ENCODE measurements around the gene TSSK6.
A peak's percentile ranks its signal among the peaks of the same experiment; 100 is the strongest.

Gene TSSK6

DNA sequence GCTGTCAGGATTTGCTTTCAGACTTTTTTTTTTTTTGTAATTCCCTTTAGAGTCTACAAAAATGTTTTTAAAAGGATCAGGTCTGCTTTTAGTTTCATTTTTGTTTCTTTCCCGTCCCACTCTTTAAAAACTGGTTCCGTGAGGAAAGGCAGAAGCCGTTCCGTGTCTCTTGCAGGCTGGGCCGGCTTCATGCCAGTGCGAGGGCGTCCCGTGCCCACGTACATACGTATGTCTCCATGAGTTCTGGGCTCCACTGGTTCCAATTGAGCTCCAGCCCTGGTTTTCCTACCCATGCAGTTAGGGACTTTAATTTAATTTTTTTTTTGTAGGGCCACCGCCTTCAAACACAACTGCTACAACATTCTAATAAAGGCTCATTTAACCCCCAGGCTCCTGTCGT is 8.8 kb downstream of the TSSK6 start:
- Mint-ChIP-seq H3K4me1 (no peaks in the 10 kb centered on the region), H3K27ac (peak overlapping the region; percentile 10), H3K36me3 (peaks cover 71% of the 10 kb centered on the region), H3K4me3 (no peak overlapping the region), H3K9me3 (no peaks in the 10 kb centered on the region)
- DNase-seq (ENCODE audit: low spot score in 2 of 2): no peak
- ATAC-seq: no peak

DNA sequence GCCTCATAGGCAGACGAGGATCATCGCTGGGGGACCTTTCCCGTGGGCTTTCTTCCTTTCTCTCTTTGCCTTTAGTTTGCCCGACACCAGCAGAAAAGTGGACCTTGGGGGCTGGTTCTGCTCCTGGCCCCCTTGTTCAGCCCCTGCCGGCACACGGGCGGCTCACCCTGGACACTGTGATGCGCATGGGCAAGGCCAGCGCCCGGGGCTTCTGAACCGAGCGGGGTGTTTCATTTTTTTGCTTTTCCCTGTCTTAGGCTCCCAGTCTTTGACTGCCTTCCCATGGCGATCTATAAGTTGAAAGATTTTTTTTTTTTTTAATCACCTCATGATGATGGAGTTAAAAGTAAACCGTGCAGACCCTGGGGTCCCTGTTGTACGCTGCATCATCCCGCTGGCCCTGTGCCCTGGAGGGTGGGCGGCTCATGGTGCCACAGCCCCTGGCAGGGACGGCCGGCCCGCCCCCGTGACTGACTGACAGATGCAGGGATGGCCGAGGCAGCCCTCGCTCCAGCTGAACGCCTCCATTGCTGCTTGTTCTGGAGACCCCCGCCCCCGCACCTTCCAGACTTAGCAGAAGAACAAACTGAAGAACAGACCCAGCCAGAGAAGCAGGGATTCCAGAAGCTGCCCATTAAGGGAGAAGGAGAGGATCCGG is 9.6 kb downstream of the TSSK6 start:
- Mint-ChIP-seq H3K9me3 (no peaks in the 10 kb centered on the region), H3K4me1 (no peaks in the 10 kb centered on the region), H3K27ac (no peak overlapping the region), H3K4me3 (no peak overlapping the region), H3K36me3 (peaks cover 79% of the 10 kb centered on the region)
- ATAC-seq: no peak
- DNase-seq (ENCODE audit: low spot score in 2 of 2): no peak

DNA sequence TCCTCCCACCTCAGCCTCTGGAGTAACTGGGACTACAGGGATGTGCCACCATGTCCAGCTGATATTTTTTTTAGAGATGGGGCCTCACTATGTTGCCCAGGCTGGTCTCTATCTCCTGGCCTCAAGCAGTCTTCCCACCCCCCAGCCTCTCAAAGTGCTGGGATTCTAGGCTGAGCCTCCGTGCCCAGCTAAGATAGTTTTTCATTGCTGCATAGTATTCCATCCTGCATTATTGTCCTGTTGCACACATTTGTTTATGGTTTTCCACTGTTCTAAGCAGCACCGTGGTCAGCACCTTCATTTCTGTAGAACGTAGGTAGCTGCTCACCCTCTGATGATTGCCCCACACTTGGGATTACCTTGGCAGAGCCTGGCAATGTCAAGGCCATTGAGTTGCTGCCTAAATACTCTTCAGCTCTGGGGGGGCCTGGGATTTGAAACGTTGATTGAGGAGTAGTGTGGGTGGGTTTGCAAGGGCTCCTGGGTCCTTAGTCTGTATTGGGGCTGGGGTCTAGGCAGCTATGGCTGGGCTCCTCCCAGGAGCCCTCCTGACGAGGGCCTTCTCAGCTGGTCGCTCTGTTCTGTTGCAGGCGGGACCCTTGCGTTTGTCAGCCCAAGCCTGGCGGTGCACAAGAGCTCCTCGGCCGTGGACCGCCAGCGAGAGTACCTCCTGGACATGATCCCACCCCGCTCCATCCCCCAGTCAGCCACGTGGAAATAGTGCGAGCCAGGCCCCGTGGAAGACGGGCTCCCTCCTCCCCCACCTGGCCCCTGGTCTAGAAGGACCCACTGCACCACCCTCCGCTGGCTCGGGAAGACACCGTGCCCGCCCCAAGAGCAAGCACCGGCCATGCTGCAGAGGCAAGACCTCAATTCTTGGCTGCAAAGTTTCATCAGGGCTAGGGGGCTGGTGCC is 10.3 kb downstream of the TSSK6 start:
- ATAC-seq: no peak
- no peaks in the 10 kb centered on the region for H3K4me1 Mint-ChIP-seq
- no peak for DNase-seq (ENCODE audit: low spot score in 2 of 2)
- no peaks in the 10 kb centered on the region for H3K9me3 Mint-ChIP-seq
- peaks cover 87% of the 10 kb centered on the region for H3K36me3 Mint-ChIP-seq
- H3K27ac Mint-ChIP-seq: no peak overlapping the region
- H3K4me3 Mint-ChIP-seq: no peak overlapping the region

DNA sequence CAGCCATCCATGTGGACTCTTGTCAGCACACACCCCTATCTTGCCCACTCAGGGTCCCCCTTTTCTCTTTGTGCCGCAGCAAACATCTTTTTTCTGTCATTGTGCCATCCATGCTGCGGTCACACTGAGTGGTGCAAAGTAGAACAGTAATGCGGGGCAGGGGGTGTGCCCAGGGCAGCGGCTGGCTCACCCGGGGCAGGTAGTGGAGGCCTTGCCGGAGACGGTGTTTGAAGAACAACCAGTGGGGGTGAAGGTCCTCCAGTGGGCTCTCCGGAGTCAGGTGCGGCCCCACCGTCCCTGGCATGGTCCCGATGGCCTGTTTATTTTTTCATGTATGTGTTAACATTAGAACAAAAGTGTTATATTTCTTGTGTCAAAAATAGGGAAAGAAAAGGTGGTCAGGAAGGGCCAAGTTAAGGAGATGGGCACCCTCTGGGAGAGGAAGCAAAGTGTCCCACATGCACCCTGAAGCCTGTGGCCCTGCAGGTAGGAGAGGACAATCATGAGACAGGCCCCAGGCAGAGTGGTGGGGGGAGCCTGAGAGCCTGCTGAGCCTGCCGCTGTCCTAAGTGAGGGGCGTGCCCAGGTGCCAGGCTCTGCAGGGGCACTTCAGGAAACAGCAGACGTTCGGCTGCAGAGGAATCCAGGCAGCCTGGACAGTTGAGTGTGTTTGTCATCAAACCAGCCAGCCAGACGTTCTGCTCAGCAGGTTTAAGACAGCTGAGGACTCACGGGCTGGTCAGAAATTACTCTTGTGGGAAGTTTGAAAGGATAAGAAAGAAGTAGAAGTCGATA is 12.3 kb downstream of the TSSK6 start:
- ATAC-seq: no peak
- DNase-seq (ENCODE audit: low spot score in 2 of 2): no peak
- H3K4me3 Mint-ChIP-seq: no peak overlapping the region
- no peaks in the 10 kb centered on the region for H3K4me1 Mint-ChIP-seq
- H3K9me3 Mint-ChIP-seq: no peaks in the 10 kb centered on the region
- peaks cover 97% of the 10 kb centered on the region for H3K36me3 Mint-ChIP-seq
- no peak overlapping the region for H3K27ac Mint-ChIP-seq

DNA sequence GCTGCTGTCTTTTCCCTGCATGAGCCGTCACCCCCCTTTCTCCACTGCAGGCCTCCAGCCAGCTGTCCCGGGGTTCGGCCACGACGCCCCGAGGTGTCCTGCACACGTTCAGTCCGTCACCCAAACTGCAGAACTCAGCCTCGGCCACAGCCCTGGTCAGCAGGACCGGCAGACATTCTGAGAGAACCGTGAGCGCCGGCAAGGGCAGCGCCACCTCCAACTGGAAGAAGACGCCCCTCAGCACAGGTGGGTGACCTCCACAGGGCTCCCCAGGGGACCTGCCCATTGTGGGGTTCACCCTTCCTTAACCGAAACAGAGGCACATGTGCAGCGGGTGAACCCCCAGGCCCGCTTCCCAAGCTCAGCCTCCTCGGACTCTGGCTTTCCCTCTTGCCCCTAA is 13.1 kb downstream of the TSSK6 start:
- DNase-seq (ENCODE audit: low spot score in 2 of 2) (no peak), ATAC-seq (no peak)
- H3K4me3 Mint-ChIP-seq: no peak overlapping the region
- peaks cover 94% of the 10 kb centered on the region for H3K36me3 Mint-ChIP-seq
- H3K9me3 Mint-ChIP-seq: no peaks in the 10 kb centered on the region
- no peaks in the 10 kb centered on the region for H3K4me1 Mint-ChIP-seq
- no peak overlapping the region for H3K27ac Mint-ChIP-seq

DNA sequence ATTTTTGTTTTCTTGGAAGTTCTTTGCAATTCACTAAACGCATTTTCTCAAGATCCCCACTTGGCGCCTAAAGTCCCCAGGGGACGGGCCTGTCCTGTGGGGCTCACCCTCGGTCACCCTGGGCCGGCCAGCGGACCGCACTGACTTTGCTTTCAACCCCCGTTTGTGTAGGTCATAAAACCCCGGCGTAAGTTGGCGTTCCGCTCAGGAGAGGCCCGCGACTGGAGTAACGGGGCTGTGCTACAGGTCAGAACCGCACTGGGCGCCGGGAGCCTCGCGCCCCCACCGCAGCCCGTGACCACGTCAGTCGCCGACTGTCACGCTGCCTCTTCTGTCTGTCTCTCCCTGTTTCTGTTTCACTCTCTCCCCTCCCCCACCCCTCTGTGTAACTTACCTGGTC is 13.6 kb downstream of the TSSK6 start:
- no peak overlapping the region for H3K4me3 Mint-ChIP-seq
- no peak for DNase-seq (ENCODE audit: low spot score in 2 of 2)
- H3K4me1 Mint-ChIP-seq: no peaks in the 10 kb centered on the region
- H3K9me3 Mint-ChIP-seq: no peaks in the 10 kb centered on the region
- ATAC-seq: no peak
- H3K36me3 Mint-ChIP-seq: peaks cover 94% of the 10 kb centered on the region
- H3K27ac Mint-ChIP-seq: peak overlapping the region; percentile 77

DNA sequence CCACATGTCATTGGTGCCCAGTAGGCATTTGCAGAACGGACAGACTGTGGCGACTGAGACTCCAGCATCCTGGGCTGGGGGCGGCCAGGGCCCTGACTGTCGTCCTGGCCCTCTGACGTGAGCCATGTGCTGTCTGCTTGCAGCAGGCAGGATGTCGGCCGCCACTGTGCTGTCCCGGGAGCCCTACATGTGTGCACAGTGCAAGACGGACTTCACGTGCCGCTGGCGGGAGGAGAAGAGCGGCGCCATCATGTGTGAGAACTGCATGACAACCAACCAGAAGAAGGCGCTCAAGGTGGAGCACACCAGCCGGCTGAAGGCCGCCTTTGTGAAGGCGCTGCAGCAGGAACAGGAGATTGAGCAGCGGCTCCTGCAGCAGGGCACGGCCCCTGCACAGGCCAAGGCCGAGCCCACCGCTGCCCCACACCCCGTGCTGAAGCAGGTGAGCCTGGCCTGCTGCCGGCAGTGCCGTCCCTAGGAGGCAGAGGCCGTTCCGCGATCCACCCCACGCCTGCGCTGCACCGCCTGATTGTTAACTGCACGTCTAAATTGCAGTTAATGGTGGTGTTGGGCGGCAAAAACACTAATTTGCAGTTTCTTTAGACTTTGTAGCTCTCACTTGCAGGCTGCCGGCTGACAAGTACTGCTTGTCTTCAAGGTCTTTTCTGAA is 14.2 kb downstream of the TSSK6 start:
- DNase-seq (ENCODE audit: low spot score in 2 of 2) (no peak), ATAC-seq (no peak)
- H3K4me1 Mint-ChIP-seq: no peaks in the 10 kb centered on the region
- H3K4me3 Mint-ChIP-seq: no peak overlapping the region
- H3K36me3 Mint-ChIP-seq: peaks cover 94% of the 10 kb centered on the region
- H3K27ac Mint-ChIP-seq: peak overlapping the region; percentile 77
- H3K9me3 Mint-ChIP-seq: no peaks in the 10 kb centered on the region

DNA sequence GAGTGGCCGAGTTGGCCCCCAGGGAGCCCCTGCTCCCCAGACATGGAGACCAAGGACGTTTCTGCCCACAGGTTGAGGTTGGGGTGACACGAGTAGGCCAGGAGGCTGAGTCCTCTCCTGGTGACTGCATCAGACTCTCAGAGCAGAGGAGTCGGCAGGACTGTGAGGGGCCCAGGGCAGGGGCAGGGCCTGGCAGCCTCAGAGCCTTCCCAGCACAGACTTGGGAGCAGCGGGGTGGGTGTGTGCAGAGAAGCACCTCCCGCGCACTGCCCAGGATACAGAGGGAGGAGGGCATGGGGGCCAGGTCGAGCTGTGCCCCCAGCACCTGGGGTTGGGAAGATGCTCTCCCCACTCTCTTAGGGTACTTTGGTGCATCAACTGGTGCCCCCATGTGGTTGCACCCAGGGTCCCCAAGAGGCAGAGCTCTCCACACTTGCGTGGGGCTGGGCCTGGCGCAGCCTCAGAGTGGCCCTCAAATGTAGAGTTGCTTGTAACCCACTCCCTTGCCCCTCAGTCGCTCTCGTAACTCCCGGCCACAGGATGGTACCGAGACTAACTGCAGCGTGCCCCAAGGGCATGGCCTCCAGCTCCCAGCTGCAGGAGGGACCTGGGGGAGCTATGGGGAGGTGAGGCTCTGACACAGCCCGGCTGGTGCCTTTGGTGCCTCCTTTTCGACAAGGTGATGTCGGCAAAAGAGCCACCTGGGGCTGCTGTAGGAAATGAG is 15.9 kb downstream of the TSSK6 start:
- no peak for ATAC-seq

DNA sequence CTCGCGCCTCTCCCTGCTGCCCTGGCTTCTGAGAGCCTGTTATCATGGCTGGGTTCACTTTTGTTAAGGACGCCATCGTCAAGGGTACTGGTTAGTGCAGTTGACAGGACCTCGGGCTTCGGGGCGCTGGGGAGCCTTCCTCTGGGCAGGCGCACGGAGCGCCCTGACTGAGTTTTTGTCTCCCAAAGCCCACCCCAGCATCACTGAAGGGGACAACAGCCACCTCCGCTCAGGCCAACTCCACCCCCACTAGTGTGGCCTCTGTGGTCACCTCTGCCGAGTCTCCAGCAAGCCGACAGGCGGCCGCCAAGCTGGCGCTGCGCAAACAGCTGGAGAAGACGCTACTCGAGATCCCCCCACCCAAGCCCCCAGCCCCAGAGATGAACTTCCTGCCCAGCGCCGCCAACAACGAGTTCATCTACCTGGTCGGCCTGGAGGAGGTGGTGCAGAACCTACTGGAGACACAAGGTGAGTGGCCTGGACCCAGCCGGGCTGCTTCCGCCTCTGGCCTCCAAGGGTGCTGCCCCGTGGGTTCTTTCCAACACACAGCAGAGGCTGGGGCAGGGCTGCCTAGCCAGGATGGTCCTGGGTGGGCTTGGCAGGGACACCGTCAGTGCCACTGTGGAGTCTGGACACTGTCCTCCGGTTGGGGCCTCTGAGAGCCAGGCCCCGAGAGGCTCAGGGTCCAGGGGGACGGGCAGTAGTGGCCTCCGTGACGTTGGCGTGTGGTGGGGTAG is 16.9 kb downstream of the TSSK6 start:
- peak overlapping the region; percentile 52 for H3K27ac Mint-ChIP-seq
- H3K4me3 Mint-ChIP-seq: no peak overlapping the region
- ATAC-seq: no peak
- H3K36me3 Mint-ChIP-seq: peaks cover 97% of the 10 kb centered on the region
- peaks cover 5% of the 10 kb centered on the region for H3K4me1 Mint-ChIP-seq
- DNase-seq (ENCODE audit: low spot score in 2 of 2): no peak
- H3K9me3 Mint-ChIP-seq: no peaks in the 10 kb centered on the region

More for the DNA sequence above, 15.9 kb downstream of the TSSK6 start:
- H3K4me3 Mint-ChIP-seq: no peak overlapping the region
- DNase-seq (ENCODE audit: low spot score in 2 of 2): no peak
- H3K9me3 Mint-ChIP-seq: no peaks in the 10 kb centered on the region
- peak overlapping the region; percentile 52 for H3K27ac Mint-ChIP-seq
- H3K4me1 Mint-ChIP-seq: peaks cover 5% of the 10 kb centered on the region
- peaks cover 97% of the 10 kb centered on the region for H3K36me3 Mint-ChIP-seq

DNA sequence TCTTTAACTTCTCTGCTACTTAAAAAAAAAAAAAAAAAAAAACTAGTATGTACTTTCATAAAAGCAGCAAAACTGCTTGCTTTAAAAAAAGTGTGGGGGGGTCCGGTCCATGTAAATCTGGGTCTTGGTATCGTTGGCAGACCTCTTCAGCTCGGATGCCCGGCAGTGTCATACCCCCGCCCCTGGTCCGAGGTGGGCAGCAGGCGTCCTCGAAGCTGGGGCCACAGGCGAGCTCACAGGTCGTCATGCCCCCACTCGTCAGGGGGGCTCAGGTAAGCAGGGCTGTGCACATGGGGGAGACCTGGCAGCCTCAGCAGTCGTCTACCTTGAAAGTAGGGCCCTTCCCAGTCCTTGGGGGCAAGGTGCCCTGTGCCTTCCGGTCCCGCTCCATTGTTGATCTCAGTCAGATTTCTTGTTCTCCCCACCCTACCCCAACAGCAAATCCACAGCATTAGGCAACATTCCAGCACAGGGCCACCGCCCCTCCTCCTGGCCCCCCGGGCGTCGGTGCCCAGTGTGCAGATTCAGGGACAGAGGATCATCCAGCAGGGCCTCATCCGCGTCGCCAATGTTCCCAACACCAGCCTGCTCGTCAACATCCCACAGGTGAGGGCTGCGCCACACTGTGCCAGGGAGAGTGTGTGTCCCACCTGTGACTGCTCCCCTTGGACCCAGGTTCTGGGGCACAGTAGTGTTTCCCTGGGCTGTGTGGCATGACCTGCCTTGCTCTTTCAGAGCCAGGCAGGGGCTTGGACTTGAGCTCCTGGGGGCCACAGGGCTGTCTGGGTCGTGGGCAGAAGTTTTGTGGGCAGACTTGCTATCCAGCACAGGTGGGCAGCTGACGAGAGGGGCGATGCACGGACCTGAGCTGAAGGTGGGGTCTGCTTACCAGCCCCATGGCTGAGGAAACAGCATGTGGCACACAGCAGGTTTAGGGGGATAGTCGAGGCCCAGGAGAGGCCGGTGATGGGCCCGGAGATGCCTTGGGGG is 19.4 kb downstream of the TSSK6 start:
- DNase-seq (ENCODE audit: low spot score in 2 of 2) (no peak), ATAC-seq (no peak)
- peaks cover 5% of the 10 kb centered on the region for H3K4me1 Mint-ChIP-seq
- peak overlapping the region; percentile 76 for H3K27ac Mint-ChIP-seq
- H3K9me3 Mint-ChIP-seq: no peaks in the 10 kb centered on the region
- no peak overlapping the region for H3K4me3 Mint-ChIP-seq
- H3K36me3 Mint-ChIP-seq: peaks cover 95% of the 10 kb centered on the region

DNA sequence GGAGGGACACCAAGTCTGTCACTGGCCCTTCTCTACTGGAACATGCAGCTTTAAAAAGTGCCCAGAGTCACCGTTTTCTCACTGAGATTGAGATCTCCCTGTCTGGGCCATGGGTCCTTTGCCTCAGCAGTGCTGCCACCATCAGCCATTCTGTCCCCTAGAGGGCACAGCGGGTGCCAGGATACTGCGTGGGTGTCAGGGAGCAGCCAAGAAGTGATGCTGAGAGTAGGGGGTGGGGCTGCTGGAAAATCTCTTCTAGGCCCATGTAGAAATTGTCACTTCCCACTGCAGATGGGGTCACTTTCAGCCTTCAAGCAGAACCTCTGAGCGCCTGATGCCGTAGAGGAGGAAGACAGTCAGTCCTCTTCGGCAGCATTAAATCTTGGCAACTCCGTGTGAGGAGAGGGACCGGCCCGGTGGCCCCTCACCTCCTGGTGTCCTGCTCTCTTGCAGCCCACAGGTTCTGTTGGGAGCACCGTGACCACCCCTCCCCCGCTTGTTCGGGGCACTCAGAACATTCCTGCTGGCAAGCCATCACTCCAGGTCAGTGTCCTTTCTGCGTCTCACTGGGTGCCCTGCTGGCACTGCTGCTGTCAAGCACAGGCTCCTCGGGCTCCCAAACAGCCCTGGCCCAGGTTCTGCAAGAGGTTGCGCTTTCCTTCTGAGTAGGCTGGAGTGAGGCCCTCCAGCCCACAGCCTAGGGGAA is 21.4 kb downstream of the TSSK6 start:
- ATAC-seq (no peak), DNase-seq (ENCODE audit: low spot score in 2 of 2) (no peak)
- peaks cover 23% of the 10 kb centered on the region for H3K4me1 Mint-ChIP-seq
- H3K4me3 Mint-ChIP-seq: no peak overlapping the region
- peaks cover 83% of the 10 kb centered on the region for H3K36me3 Mint-ChIP-seq
- peak overlapping the region; percentile 26 for H3K27ac Mint-ChIP-seq
- no peaks in the 10 kb centered on the region for H3K9me3 Mint-ChIP-seq

DNA sequence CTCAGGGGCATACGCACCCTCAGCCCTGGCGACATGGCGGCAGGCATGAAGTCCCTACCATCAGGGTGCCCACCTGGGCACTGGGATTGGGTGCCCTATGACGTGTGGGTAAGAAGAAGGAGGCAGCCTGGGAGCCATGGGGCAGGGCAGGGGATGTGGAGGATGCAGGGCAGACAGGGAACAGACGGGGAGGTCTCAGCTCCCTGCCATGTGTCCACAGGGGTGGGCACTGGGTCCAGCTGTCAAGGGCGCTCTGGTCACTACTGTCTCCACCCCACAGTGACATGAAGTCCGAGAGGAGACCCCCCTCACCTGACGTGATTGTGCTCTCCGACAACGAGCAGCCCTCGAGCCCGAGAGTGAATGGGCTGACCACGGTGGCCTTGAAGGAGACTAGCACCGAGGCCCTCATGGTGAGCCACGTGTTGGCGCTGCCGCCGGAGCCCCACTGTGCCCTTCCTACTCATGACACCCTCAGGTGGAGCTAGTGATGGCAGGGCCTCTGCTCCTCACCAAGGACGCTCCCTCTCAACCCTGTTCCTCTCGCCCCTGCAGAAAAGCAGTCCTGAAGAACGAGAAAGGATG is 23.2 kb downstream of the TSSK6 start:
- H3K27ac Mint-ChIP-seq: no peak overlapping the region
- H3K4me1 Mint-ChIP-seq: peaks cover 41% of the 10 kb centered on the region
- no peak for DNase-seq (ENCODE audit: low spot score in 2 of 2)
- ATAC-seq: no peak
- no peaks in the 10 kb centered on the region for H3K9me3 Mint-ChIP-seq
- H3K36me3 Mint-ChIP-seq: peaks cover 73% of the 10 kb centered on the region
- H3K4me3 Mint-ChIP-seq: no peak overlapping the region

Measured in stimulated activated effector memory CD8-positive, alpha-beta T cell treated with anti-CD3 and anti-CD28 coated beads, Interleukin-12 subunit alpha, Interleukin-12 subunit beta, amount 100 ng/mL, for 72 hours (primary cell).